Right atrium auricular region (tissue), 2 donors: Measurements from ENCODE around the gene LSS. TPM values are rescaled to one million over a fixed set of nuclear protein-coding genes. Genes with fewer than 3 reads are reported as not detected.

Source experiments
- DNase-seq: peaks from one replicate; pipeline ENCODE4 v3.0.0-alpha.2; 2019; ENCODE audit warnings: low spot score
- H3K27ac ChIP-seq, 2 donors: fragments of 200-600 bp; sonication (generic); 1 replicate in 1 of 2; 2 replicates in 1 of 2; pipeline ENCODE4 v1.5.1; 2016 to 2019
- H3K27me3 ChIP-seq, 2 donors: fragments of 200-600 bp; sonication (generic); one replicate each; pipeline versions ENCODE4 v1.5.1 to v1.6.0; 2017 to 2019
- H3K36me3 ChIP-seq: fragments of 200-600 bp; sonication (generic); one replicate; pipeline ENCODE4 v1.5.1; 2016
- H3K4me1 ChIP-seq, 2 donors: fragments of 200-600 bp; sonication (generic); one replicate each; pipeline versions ENCODE4 v1.5.1 to v1.6.0; 2017 to 2019
- H3K4me3 ChIP-seq, 2 donors: fragments of 200-600 bp; sonication (generic); 1 replicate in 1 of 2; 2 replicates in 1 of 2; pipeline ENCODE4 v1.5.1; 2017 to 2019; ENCODE audit warnings: mild to moderate bottlenecking in 1 of 2, moderate library complexity in 1 of 2
- H3K9me3 ChIP-seq, 2 donors: fragments of 200-600 bp; sonication (generic); one replicate each; pipeline ENCODE4 v1.5.1; 2019
- total RNA-seq, 2 donors: library from RNA; depleted of rRNA; stranded (reverse); fragments of >200 nt; gene quantifications; one replicate each; pipeline ENCODE4 v1.1.0, GENCODE V29; 2016
- TF ChIP-seq, protein P1 (sequence below), 2 donors: fragments of 200-600 bp; sonication (generic); IDR thresholded peaks; one replicate each; pipeline ENCODE4 v1.5.1; 2019; ENCODE audit warnings: antibody characterized with exemption in 2 of 2

Gene LSS
- total RNA-seq, 2 donors from 2014 or later = 31.4 to 36.6 TPM

DNA sequence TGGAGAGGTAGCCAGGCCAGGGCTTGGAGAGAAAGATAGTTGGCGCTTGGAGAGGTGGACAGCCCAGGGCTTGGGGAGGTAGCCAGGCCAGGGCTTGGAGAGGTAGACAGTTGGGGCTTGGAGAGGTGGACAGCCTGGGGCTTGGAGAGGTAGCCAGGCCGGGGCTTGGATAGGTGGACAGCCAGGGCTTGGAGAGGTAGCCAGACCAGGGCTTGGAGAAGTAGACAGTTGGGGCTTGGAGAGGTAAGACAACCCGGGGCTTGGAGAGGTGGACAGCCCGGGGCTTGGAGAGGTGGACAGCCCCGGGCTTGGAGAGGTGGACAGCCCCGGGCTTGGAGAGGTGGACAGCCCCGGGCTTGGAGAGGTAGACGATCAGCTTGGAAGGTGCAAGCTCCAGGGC, 7.7 kb downstream of the LSS start:
- Histone ChIP-seq H3K4me1 (peaks cover 0 to 38% of the 10 kb centered on the region in 2 donors), H3K36me3 (peaks cover 30% of the 10 kb centered on the region), H3K27me3 (no peaks in the 10 kb centered on the region), H3K27ac (no peak overlapping the region), H3K4me3 (no peak overlapping the region), H3K9me3 (no peaks in the 10 kb centered on the region)
- TF ChIP-seq, protein P1, sequence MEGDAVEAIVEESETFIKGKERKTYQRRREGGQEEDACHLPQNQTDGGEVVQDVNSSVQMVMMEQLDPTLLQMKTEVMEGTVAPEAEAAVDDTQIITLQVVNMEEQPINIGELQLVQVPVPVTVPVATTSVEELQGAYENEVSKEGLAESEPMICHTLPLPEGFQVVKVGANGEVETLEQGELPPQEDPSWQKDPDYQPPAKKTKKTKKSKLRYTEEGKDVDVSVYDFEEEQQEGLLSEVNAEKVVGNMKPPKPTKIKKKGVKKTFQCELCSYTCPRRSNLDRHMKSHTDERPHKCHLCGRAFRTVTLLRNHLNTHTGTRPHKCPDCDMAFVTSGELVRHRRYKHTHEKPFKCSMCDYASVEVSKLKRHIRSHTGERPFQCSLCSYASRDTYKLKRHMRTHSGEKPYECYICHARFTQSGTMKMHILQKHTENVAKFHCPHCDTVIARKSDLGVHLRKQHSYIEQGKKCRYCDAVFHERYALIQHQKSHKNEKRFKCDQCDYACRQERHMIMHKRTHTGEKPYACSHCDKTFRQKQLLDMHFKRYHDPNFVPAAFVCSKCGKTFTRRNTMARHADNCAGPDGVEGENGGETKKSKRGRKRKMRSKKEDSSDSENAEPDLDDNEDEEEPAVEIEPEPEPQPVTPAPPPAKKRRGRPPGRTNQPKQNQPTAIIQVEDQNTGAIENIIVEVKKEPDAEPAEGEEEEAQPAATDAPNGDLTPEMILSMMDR (IDR thresholded peaks at IDR 0.05) = no peak
- no peak for DNase-seq

DNA sequence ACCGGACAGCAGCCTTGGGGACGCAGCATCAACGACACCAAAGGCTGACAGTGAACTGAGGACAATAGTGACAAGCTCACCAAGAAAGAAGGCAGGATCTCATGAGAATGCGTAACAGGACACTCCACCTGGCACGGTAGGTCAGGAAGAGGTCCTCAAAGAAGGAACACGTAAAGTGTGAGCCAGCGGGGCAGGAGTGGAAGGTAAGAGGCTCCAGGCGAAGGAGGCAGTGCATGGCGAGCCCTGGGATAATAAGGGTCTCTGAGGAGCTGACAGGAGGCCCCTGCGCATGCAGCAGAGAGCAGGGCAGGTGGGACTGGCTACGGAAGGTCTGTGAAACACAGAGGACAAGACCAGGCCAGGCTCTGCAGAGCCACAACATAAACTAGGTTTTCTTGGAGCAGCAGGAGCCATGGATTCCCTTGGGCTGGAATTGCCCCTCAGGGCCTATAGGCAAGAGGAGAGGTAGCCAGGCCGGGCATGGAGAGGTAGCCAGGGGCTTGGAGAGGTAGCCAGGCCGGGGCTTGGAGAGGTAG, 8.2 kb downstream of the LSS start:
- Histone ChIP-seq H3K36me3 (peaks cover 35% of the 10 kb centered on the region), H3K27ac (no peak overlapping the region), H3K4me1 (peaks cover 0 to 36% of the 10 kb centered on the region in 2 donors), H3K9me3 (no peaks in the 10 kb centered on the region), H3K27me3 (no peaks in the 10 kb centered on the region), H3K4me3 (no peak overlapping the region)
- DNase-seq = no peak
- TF ChIP-seq, protein P1 (IDR thresholded peaks at IDR 0.05) = no peak

DNA sequence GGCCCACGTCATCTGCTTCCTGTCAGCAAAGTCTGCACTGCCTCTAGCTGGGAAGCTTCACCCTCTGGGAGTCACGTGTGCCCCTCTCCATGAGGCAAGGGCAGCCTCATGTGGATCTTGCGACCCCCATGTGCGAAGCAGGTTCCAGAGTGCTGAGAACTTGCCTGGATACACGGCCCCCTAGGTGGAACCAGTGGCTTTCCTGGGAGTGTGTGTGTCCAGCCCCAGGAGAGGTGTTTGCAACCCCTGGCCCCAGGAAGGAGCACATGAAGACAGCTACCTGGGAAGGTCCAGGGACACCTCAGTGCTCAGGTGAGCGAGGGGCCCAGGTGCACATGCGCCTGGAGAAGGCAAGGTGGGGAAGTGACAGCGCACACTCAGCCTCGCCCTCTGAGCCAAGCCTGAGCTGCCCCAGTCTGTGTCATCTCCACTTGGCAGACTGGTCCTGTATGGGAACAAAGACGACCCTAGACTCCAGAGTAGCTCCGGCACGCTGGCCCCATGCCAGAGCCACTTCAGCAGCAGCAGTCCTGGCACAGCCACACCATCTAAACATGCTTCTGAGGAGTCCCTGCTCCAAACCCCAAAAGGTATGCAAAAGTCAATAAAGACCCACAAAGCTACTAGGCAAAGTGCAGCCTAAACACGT, 8.9 kb downstream of the LSS start:
- Histone ChIP-seq H3K27me3 (no peaks in the 10 kb centered on the region), H3K4me3 (no peak overlapping the region), H3K9me3 (no peaks in the 10 kb centered on the region), H3K27ac (no peak overlapping the region), H3K4me1 (peaks cover 0 to 35% of the 10 kb centered on the region in 2 donors), H3K36me3 (peaks cover 42% of the 10 kb centered on the region)
- DNase-seq = no peak
- TF ChIP-seq, protein P1 (IDR thresholded peaks at IDR 0.05) = no peak

DNA sequence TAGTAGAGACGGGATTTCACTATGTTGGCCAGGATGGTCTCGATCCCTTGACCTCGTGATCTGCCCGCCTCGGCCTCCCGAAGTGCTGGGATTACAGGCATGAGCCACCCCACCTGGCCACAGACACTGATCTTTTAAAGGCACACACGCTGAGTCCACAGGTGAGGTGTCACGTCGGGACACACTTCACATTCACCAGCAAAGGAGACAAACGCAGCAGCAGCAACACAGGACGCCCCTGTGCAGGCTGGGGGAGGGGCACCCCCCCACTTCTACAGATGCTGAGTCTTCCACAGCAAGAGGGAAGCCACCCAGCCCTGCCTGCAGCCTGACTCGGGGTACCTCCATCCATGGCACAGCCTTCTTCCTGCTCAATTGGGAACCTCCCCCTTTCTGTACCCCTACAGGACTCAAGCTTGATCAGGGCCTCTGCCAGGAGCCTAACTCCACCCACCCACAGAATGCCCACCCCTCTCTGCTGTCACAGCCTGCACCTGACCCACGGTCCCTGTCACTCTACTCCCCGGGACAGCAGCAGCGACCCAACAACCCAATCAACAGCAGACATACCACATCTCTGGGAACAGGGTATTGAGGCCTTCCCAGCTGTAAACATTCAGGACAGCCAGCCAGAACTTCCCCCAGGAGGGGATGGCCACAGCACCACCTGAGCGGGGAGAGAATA, 9.5 kb downstream of the LSS start:
- peaks cover 44% of the 10 kb centered on the region for H3K36me3 ChIP-seq
- H3K27me3 ChIP-seq = no peaks in the 10 kb centered on the region
- H3K27ac ChIP-seq = no peak overlapping the region
- DNase-seq = no peak
- TF ChIP-seq, protein P1 (IDR thresholded peaks at IDR 0.05) = no peak
- H3K4me3 ChIP-seq = no peak overlapping the region
- peaks cover 0 to 28% of the 10 kb centered on the region in 2 donors for H3K4me1 ChIP-seq
- H3K9me3 ChIP-seq = no peaks in the 10 kb centered on the region

DNA sequence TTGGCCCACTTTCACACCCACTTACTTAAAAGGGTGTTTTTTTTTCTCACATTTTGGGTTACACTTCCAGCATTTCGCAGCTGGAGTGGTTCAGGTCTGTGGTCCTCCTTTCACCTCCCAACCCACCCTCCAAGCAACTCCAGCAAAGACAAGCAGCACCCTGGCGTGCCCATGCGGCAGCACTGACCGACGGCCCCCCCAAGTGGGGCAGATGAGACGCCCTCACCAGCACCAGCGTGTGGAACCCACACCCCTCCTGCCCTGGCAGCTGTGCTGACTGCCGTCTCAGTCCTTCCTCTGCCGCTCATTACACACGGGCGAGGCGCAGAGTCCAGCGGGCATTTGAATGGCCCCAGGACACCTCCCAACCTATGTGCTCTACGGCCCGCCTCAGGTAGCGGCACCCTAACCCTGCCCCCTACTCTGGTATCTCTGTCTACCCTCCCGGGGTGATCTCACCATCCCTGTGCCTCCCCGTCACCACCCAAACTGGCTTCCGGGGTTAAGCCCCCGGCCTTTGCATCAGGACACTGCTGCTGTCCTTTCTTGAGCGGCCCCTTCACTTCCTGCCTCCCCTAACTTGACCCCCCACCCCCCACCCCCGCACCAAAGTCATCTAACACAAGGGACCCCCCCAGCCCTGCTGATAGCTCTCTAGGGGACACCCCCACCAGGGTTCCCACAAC, 10.9 kb downstream of the LSS start:
- Histone ChIP-seq H3K4me1 (peaks cover 0 to 28% of the 10 kb centered on the region in 2 donors), H3K4me3 (no peak overlapping the region), H3K9me3 (no peaks in the 10 kb centered on the region), H3K36me3 (peaks cover 55% of the 10 kb centered on the region), H3K27ac (no peak overlapping the region), H3K27me3 (no peaks in the 10 kb centered on the region)
- TF ChIP-seq, protein P1 (IDR thresholded peaks at IDR 0.05) = no peak
- DNase-seq = no peak
